GM12801 (cell line): Measurements from ENCODE around the gene NLK.

ENCODE experiments used
- TF ChIP-seq, protein P1 (sequence below): IDR thresholded peaks from one replicate; pipeline ENCODE4 v1.5.1; 2011; ENCODE audit warnings: control low read depth; ENCODE audit not compliant: insufficient read length; ENCODE audit errors: extremely low read depth

Gene NLK

GRCh38 chr17:28042657-28042720 is at the start of gene NLK:
Gene NLK (plus strand): TSS chr17:28042677. CDS start chr17:28042874, 197 bp downstream.
- TF ChIP-seq, protein P1, sequence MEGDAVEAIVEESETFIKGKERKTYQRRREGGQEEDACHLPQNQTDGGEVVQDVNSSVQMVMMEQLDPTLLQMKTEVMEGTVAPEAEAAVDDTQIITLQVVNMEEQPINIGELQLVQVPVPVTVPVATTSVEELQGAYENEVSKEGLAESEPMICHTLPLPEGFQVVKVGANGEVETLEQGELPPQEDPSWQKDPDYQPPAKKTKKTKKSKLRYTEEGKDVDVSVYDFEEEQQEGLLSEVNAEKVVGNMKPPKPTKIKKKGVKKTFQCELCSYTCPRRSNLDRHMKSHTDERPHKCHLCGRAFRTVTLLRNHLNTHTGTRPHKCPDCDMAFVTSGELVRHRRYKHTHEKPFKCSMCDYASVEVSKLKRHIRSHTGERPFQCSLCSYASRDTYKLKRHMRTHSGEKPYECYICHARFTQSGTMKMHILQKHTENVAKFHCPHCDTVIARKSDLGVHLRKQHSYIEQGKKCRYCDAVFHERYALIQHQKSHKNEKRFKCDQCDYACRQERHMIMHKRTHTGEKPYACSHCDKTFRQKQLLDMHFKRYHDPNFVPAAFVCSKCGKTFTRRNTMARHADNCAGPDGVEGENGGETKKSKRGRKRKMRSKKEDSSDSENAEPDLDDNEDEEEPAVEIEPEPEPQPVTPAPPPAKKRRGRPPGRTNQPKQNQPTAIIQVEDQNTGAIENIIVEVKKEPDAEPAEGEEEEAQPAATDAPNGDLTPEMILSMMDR = no peak

DNA sequence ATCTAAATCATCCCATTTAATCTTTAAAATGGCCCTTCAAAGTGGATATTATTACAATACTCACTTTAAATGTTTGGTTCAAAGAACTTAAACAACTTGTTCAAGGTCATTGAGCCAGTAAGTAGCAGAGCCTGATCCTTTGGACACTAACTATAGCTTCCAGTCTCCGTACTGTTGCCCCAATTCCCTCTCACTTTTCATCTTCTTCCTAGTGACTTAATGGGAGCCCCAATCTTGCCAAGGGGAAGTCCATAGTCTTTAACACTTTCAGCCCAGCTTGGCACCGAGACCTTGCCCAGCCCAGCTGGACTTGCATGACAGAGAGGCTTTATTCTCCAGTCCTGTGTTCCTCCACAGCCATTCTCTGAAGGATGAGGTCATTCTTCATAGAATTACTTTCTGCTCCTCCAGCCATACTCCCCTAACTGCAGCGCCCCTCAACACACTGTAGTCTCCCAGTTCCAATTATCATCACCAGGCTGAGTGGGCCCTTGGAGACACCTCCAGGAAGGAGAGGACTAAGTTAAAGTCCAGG is 49.2 kb upstream of the NLK start:
- TF ChIP-seq, protein P1 = no peak

GRCh38 chr17:27993723-27994310 is 48.7 kb upstream of the NLK start:
- TF ChIP-seq, protein P1 = no peak

DNA sequence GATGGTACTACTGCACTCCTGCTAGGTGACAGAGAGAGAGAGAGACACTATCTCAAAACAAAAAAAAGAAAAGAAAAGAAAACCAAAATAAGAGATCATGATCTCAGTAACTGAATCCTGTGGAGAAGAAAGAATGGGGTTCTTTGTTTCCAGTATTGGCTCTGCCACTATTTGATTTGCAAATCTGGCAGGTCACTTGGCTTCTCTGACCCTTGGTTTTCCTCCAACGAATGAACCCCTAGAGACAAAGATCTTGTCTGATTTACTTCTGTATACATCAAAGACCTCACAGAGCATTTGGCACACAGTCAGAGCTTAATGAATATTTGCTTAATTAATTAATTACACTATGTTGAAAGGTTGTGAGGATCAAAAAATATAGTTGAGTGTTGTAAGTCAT is 47.9 kb upstream of the NLK start:
- TF ChIP-seq, protein P1 = no peak

GRCh38 chr17:27995554-27995953 is 46.9 kb upstream of the NLK start:
- TF ChIP-seq, protein P1 = no peak

GRCh38 chr17:27996202-27997043 is 46.1 kb upstream of the NLK start:
- TF ChIP-seq, protein P1 = no peak

DNA sequence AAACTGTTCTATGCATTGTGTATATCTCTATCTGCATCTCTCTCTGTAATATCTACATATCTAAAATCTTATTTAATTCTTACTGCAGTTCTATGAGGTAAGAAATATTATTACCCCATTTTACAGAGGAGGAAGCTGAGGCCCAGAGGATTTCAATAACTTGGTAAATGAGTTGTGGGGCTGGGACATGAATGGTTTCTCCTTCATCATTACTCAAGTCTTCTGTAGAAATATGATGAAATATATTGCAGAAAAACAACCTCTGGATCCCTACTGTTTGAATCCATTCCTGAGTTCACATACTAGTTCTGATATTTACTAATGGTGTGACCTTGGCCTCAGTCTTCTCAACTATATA is 45.5 kb upstream of the NLK start:
- TF ChIP-seq, protein P1 = no peak
